Measurements from ENCODE around the gene PDE10A.
"Not testable (repeated sequence)": the region's sequence is repeated elsewhere in the genome, so short reads cannot be mapped to it uniquely, and the experiment has no call there.

PDE10A gene

GRCh38 chr6:165566088-165566828 is 96.8 kb downstream of the PDE10A start:
- DNase-seq (ENCODE audit: low read depth), result no peak
- H3K4me3 ChIP-seq (ENCODE audit: control insufficient read depth, low read depth, low read length), result no peak overlapping the region
- TF ChIP-seq, protein P1, sequence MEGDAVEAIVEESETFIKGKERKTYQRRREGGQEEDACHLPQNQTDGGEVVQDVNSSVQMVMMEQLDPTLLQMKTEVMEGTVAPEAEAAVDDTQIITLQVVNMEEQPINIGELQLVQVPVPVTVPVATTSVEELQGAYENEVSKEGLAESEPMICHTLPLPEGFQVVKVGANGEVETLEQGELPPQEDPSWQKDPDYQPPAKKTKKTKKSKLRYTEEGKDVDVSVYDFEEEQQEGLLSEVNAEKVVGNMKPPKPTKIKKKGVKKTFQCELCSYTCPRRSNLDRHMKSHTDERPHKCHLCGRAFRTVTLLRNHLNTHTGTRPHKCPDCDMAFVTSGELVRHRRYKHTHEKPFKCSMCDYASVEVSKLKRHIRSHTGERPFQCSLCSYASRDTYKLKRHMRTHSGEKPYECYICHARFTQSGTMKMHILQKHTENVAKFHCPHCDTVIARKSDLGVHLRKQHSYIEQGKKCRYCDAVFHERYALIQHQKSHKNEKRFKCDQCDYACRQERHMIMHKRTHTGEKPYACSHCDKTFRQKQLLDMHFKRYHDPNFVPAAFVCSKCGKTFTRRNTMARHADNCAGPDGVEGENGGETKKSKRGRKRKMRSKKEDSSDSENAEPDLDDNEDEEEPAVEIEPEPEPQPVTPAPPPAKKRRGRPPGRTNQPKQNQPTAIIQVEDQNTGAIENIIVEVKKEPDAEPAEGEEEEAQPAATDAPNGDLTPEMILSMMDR (conservative IDR thresholded peaks at IDR 0.05; ENCODE audit: control insufficient read depth, insufficient read depth, low read depth, low read length), result no peak

DNA sequence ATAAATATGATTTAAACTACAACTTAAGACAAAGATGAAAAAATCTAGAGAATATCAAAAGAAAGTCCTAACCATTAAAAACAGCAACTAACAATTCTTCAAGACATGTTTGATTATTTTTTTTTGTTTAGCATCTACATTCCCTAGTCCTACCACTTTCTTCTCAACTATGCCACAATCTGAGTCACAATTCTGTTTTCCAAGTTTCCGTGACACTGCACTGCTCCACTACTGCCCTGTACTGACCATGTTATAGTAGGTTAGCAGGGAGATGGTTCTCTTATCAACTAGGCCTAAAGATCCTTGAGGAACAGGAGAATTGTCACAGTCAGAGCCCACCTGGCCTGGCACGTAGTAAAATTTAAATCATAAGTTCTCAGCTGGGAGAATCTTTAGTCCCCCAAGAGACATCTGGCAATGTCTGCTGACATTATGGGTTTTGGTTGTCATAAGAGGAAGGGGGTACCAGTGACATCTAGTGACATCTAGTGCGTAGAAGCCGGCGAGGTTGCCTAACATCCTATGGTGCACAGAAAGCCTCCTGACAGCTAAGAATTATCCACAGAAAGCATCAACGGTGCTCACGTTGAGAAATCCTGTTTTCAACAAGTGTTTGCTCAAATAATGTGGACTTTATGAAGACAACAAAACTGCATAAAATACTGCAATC is 100.5 kb downstream of the PDE10A start:
- H3K4me3 ChIP-seq (ENCODE audit: control insufficient read depth, low read depth, low read length), result no peak overlapping the region
- no peak for DNase-seq (ENCODE audit: low read depth)
- TF ChIP-seq, protein P1 (conservative IDR thresholded peaks at IDR 0.05; ENCODE audit: control insufficient read depth, insufficient read depth, low read depth, low read length), result no peak

- DNase-seq (ENCODE audit: low read depth), result no peak
- H3K4me3 ChIP-seq (ENCODE audit: control insufficient read depth, low read depth, low read length), result no peak overlapping the region
- TF ChIP-seq, protein P1 (conservative IDR thresholded peaks at IDR 0.05; ENCODE audit: control insufficient read depth, insufficient read depth, low read depth, low read length), result no peak
These were observed 103.4 kb downstream of the PDE10A start for GRCh38 chr6:165559632-165560031.

DNA sequence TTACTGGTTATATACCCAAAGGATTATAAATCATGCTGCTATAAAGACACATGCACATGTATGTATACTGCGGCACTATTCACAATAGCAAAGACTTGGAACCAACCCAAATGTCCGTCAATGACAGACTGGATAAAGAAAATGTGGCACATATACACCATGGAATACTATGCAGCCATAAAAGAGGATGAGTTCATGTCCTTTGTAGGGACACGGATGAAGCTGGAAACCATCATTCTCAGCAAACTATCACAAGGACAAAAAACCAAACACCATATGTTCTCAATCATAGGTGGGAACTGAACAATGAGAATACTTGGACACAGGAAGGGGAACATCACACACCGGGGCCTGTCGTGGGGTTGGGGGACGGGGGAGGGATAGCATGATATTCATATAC is 104.9 kb downstream of the PDE10A start:
- not testable (repeated sequence) for DNase-seq (ENCODE audit: low read depth); H3K4me3 ChIP-seq (ENCODE audit: control insufficient read depth, low read depth, low read length)

DNA sequence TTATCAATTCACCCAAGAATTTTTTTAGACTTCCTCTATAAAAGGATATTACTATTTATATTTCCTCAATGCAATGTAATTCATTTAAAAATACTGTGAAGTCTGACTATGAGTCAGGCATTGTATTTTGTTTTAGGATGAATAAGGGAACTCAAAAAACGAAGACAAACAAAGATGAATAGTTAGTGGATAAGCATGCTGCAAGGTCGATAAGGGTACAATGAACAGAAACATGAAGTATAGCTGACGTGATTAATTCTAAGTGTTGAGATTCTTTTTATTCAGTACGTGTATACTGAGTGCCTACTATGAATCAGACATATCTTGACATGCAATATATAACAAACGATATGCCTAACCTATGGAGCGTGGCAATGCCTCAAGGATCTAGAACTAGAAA is 105.4 kb downstream of the PDE10A start:
- TF ChIP-seq, protein P1 (conservative IDR thresholded peaks at IDR 0.05; ENCODE audit: control insufficient read depth, insufficient read depth, low read depth, low read length), result no peak
- DNase-seq (ENCODE audit: low read depth), result no peak
- H3K4me3 ChIP-seq (ENCODE audit: control insufficient read depth, low read depth, low read length), result no peak overlapping the region

- TF ChIP-seq, protein P1 (conservative IDR thresholded peaks at IDR 0.05; ENCODE audit: control insufficient read depth, insufficient read depth, low read depth, low read length), result no peak
- no peak overlapping the region for H3K4me3 ChIP-seq (ENCODE audit: control insufficient read depth, low read depth, low read length)
- DNase-seq (ENCODE audit: low read depth), result no peak
These were observed 106.8 kb downstream of the PDE10A start for GRCh38 chr6:165556116-165556843.

DNA sequence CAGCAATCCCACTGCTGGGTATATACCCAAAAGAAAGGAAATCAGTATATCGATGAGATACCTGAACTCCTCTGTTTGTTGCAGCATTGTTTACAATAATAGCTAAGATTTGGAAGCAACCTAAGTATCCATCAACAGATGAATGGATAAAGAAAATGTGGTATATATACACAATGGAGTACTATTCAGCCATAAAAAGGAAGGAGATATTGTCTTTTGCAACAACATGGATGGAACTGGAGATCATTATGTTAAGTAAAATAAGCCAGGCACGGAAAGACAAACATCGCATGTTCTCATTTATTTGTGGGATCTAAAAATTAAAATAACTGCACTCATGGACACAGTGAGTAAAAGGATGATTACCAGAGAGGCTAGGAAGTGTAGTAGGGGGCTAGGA is 108.4 kb downstream of the PDE10A start:
- H3K4me3 ChIP-seq (ENCODE audit: control insufficient read depth, low read depth, low read length); DNase-seq (ENCODE audit: low read depth): not testable (repeated sequence)

Measured in fibroblast of mammary gland (primary cell).